CD4-positive, alpha-beta T cell treated with Interferon alpha-2 for 1 hour (primary cell): ENCODE measurements around the gene DLL4.
"Not testable (repeated sequence)": the region's sequence is repeated elsewhere in the genome, so short reads cannot be mapped to it uniquely, and the experiment has no call there.

Experiments
- DNase-seq, 2 donors: peaks; one replicate each; pipeline ENCODE4 v3.0.0-alpha.2; 2020 to 2022

Gene DLL4

GRCh38 chr15:40960925-40961324, 31.8 kb downstream of the DLL4 start:
- no peak for DNase-seq

GRCh38 chr15:40961740-40962139, 32.6 kb downstream of the DLL4 start:
- DNase-seq: not testable (repeated sequence)

GRCh38 chr15:40962317-40962716, 33.2 kb downstream of the DLL4 start:
- DNase-seq: not testable (repeated sequence)

- DNase-seq: no peak
Observed at GRCh38 chr15:40963201-40963600, 34.1 kb downstream of the DLL4 start.

- no peak for DNase-seq
Observed at GRCh38 chr15:40964006-40964405, 34.9 kb downstream of the DLL4 start.

GRCh38 chr15:40964634-40965033, 35.5 kb downstream of the DLL4 start:
- DNase-seq: no peak

GRCh38 chr15:40968290-40969085, 39.3 kb downstream of the DLL4 start:
- no peak for DNase-seq

GRCh38 chr15:40969363-40969762, 40.2 kb downstream of the DLL4 start:
- no peak for DNase-seq

- no peak for DNase-seq
Observed at GRCh38 chr15:40974879-40975278, 45.7 kb downstream of the DLL4 start.

GRCh38 chr15:40976819-40977218, 47.7 kb downstream of the DLL4 start:
- DNase-seq: no peak

GRCh38 chr15:40978141-40978540, 49.0 kb downstream of the DLL4 start:
- DNase-seq: no peak

- DNase-seq: no peak
Observed at GRCh38 chr15:40978562-40978961, 49.4 kb downstream of the DLL4 start.

GRCh38 chr15:40981186-40981585, 52.0 kb downstream of the DLL4 start:
- no peak for DNase-seq

- DNase-seq: no peak
Observed at GRCh38 chr15:40982855-40983254, 53.7 kb downstream of the DLL4 start.

GRCh38 chr15:40984406-40984805, 55.3 kb downstream of the DLL4 start:
- DNase-seq: no peak

- DNase-seq: no peak
Observed at GRCh38 chr15:40984964-40985363, 55.8 kb downstream of the DLL4 start.

GRCh38 chr15:40985541-40986330, 56.6 kb downstream of the DLL4 start:
- no peak for DNase-seq

GRCh38 chr15:40986820-40987219, 57.7 kb downstream of the DLL4 start:
- no peak for DNase-seq

- DNase-seq: no peak
Observed at GRCh38 chr15:40988156-40988555, 59.0 kb downstream of the DLL4 start.
